GM12801 (cell line): ENCODE results near the gene MACROD2.

Source experiments
- TF ChIP-seq, protein P1 (sequence below): IDR thresholded peaks from one replicate; pipeline ENCODE4 v1.5.1; 2011; ENCODE audit warnings: control low read depth; ENCODE audit not compliant: insufficient read length; ENCODE audit errors: extremely low read depth

Gene MACROD2

DNA sequence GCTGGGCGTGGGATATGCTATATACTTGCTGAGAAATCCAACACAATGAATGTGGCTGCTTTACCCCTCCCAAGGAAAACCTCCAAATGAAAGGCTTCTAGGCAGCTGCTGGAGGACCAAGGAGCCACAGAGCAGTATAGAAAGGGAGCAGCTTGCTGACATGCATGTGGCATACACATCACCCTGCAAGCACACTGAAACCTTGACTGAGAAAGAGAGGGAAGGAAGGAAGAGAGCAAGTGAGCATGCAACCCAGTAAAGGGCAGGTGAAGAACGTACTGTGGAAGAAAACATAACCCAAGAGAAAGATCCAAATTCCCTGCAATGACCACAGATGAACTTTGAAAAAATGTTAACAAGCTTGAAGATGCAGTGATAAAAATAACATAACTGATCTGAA, 2034.9 kb downstream of the MACROD2 start:
- TF ChIP-seq, protein P1, sequence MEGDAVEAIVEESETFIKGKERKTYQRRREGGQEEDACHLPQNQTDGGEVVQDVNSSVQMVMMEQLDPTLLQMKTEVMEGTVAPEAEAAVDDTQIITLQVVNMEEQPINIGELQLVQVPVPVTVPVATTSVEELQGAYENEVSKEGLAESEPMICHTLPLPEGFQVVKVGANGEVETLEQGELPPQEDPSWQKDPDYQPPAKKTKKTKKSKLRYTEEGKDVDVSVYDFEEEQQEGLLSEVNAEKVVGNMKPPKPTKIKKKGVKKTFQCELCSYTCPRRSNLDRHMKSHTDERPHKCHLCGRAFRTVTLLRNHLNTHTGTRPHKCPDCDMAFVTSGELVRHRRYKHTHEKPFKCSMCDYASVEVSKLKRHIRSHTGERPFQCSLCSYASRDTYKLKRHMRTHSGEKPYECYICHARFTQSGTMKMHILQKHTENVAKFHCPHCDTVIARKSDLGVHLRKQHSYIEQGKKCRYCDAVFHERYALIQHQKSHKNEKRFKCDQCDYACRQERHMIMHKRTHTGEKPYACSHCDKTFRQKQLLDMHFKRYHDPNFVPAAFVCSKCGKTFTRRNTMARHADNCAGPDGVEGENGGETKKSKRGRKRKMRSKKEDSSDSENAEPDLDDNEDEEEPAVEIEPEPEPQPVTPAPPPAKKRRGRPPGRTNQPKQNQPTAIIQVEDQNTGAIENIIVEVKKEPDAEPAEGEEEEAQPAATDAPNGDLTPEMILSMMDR, result no peak

DNA sequence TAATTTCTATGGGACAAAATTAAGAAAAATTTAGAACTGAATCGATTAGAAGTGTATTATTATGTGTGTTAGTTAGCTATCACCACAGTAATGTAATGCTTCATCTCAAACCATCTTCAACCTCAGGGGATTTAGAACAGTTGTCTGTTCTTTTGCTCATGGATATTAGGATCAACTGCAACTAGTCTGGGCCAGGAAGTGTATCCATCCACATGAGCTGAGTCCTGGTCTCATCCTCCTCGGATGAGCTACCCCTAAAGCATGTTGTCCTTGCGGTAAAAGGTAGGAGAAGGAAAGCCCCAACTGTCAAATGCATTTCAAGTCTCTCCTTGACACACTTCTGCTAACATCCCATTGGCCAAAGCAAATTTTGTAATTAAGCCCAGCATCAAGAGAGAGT, 2040.3 kb downstream of the MACROD2 start:
- TF ChIP-seq, protein P1, result no peak

DNA sequence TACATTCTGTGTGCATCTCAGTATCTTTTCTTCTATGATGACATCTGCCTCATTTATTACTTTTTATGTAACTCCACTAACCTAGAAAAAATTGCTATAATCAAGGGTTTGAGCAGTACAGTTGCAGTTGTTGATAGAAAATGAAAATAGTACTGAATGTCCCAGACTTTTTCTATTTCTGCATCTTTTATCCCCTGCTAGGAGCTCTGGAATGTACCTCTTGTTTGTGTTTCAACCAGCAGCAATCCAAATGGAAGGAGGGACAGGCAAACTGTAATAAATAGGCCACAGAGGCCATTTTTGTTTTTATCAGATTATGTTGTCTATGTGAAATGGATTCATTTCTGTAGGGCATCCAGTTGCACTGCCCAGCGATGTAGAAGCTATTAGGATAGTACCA, 2041.0 kb downstream of the MACROD2 start:
- TF ChIP-seq, protein P1, result no peak

DNA sequence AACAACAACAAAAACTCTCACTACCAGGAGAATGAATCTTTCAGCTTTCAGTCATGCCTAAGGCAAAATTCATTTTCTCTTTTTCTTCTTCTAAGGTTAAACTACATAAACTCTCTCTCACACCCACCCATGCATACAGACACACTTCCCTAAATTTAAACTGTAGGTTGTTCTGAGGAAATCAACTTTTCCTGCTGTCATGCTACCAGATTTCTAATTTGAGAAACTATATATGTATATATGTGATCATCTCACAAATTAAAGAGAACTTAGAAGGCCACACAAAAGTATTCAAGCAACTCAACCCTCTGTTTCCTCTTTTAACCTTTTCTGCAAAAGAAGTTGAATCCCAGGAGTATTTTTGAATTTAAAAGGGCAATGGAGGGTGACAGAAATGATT, 2045.4 kb downstream of the MACROD2 start:
- TF ChIP-seq, protein P1, result no peak

DNA sequence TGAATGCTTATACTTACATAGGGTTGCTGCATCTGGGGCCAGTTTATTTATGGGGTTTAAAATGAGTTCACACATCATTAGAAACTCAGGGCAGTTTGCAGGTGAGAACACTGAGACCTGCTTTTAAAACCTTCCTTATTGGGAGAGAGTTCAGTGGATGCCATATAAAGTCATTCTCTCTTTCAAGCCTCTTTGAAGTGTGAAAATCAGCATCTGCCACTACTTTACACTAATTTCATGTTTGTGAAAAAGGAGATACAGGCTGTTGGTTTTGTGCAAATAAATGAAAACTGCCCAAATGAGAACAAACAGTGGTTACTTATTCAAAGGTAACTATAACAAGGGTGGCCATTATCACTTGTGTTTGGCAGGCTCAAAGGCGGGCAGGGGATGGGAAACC, 2047.4 kb downstream of the MACROD2 start:
- TF ChIP-seq, protein P1, result no peak

DNA sequence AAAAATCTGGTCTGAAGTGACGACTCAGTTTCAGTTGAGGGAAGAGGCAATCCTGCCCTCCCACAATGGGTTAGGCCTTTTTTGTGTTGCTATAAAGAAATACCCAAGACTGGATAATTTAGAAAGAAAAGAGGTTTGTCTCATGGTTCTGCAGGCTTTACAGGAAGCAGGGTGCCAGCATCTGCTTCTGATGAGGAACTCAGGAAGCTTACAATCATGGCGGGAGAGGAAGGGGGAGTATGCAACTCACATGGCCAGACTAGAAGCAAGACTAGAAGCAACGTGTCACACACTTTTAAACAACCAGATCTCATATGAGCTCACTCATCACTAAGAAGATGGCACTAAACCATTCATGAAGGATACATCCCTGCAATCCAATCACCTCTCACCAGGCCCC, 2048.6 kb downstream of the MACROD2 start:
- TF ChIP-seq, protein P1, result no peak

DNA sequence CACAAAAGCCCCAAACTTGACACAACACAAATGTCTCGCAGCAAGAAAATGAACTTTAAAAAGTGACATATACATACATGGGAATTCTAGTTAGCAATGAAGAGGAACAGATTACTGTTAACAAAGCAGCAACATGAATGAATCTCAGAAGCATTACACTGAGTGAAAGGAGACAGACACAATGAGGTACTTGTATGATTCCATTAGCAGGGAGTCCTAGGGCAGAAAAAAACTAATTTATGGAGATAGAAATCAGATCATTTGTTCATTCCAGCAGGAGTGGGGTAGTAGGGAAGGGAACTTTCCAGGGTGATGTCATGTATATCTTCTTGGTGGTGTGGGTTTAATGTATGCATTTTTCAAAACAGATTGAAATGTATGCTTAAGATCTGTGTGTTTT, 2053.6 kb downstream of the MACROD2 start:
- TF ChIP-seq, protein P1, result no peak
